Dermis microvascular lymphatic vessel endothelial cell (primary cell): ENCODE measurements around the gene KAZALD1. TPM values are rescaled to one million over a fixed set of nuclear protein-coding genes. Genes with fewer than 3 reads are reported as not detected.

Experiments used
- DNase-seq, 2 donors: peaks; one replicate each; pipeline versions ENCODE4 v3.0.0 to v3.0.0-alpha.2; 2010; ENCODE audit warnings: low read depth in 2 of 2
- total RNA-seq: library from RNA; depleted of rRNA; stranded (reverse); fragments of >200 nt; gene quantifications from 2 replicates; pipeline ENCODE4 v1.2.1, GENCODE V29; 2014

The KAZALD1 gene
- total RNA-seq, 1 donor from 2014 or later = 0.39 TPM

GRCh38 chr10:101094121-101094879, 32.5 kb downstream of the KAZALD1 start:
- no peak for DNase-seq

- no peak for DNase-seq
Observed at GRCh38 chr10:101095004-101095403, 33.2 kb downstream of the KAZALD1 start.

- peak; percentile 28 to 60 for DNase-seq
Observed at GRCh38 chr10:101095550-101096213, 33.9 kb downstream of the KAZALD1 start.

- DNase-seq = no peak
Observed at GRCh38 chr10:101096378-101096777, 34.6 kb downstream of the KAZALD1 start.

- no peak for DNase-seq
Observed at GRCh38 chr10:101097881-101098280, 36.1 kb downstream of the KAZALD1 start.

GRCh38 chr10:101099901-101100300, 38.1 kb downstream of the KAZALD1 start:
- no peak for DNase-seq

- no peak for DNase-seq
Observed at GRCh38 chr10:101101372-101101881, 39.6 kb downstream of the KAZALD1 start.

GRCh38 chr10:101103430-101103829, 41.6 kb downstream of the KAZALD1 start:
- no peak for DNase-seq

- no peak for DNase-seq
Observed at GRCh38 chr10:101106351-101106750, 44.6 kb downstream of the KAZALD1 start.

GRCh38 chr10:101107771-101108170, 46.0 kb downstream of the KAZALD1 start:
- no peak for DNase-seq

GRCh38 chr10:101110856-101111523, 49.2 kb downstream of the KAZALD1 start:
- no peak for DNase-seq

GRCh38 chr10:101111547-101111946, 49.8 kb downstream of the KAZALD1 start:
- DNase-seq = no peak

GRCh38 chr10:101112799-101113594, 51.2 kb downstream of the KAZALD1 start:
- DNase-seq = no peak

GRCh38 chr10:101113890-101114403, 52.2 kb downstream of the KAZALD1 start:
- no peak for DNase-seq

GRCh38 chr10:101114646-101115045, 52.9 kb downstream of the KAZALD1 start:
- DNase-seq = no peak

Other genes with a start within 250 kb of the KAZALD1 start
- gene SLF2, start 149.0 kb upstream of the KAZALD1 start, total RNA-seq = 17.1 and 22.8 TPM in 2 replicates
- gene SEMA4G, start 92.5 kb upstream of the KAZALD1 start, total RNA-seq = 0.77 and 1.5 TPM in 2 replicates
- 51.2 and 58.7 TPM in 2 replicates for gene MRPL43, start 74.5 kb upstream of the KAZALD1 start, total RNA-seq
- gene TWNK, start 74.4 kb upstream of the KAZALD1 start, total RNA-seq = 5.3 and 7.0 TPM in 2 replicates
- 33.9 and 41.5 TPM in 2 replicates for gene LZTS2, start 62.2 kb upstream of the KAZALD1 start, total RNA-seq
- 0.25 and 0.51 TPM in 2 replicates for gene PDZD7, start 30.9 kb upstream of the KAZALD1 start, total RNA-seq
- gene SFXN3, start 30.8 kb upstream of the KAZALD1 start, total RNA-seq = 51.2 and 74.8 TPM in 2 replicates
- not detected in 2 replicates for gene TLX1, start 69.3 kb downstream of the KAZALD1 start, total RNA-seq
- not detected in 2 replicates for gene LBX1, start 167.5 kb downstream of the KAZALD1 start, total RNA-seq